WTC11 (cell line): ENCODE results near the gene MRPL32. TPM values are rescaled to one million over a fixed set of nuclear protein-coding genes. Genes with fewer than 3 reads are reported as not detected.

Experiments used
- ELF4 ChIP-seq: sonication (generic); formaldehyde crosslinking; IDR thresholded peaks from 2 replicates; pipeline ENCODE4 v1.8.1; 2022; ENCODE audit warnings: low read depth, mild to moderate bottlenecking, moderate library complexity, missing genetic modification reagents
- EMX1 ChIP-seq: fragments of 250-450 bp; sonication (Bioruptor Pico); IDR thresholded peaks from 2 replicates; pipeline ENCODE4 v1.8.0; 2021; ENCODE audit warnings: mild to moderate bottlenecking
- FOXJ3 ChIP-seq: sonication (generic); formaldehyde crosslinking; IDR thresholded peaks from 2 replicates; pipeline ENCODE4 v1.9.0; 2021; ENCODE audit warnings: missing genetic modification reagents, mild to moderate bottlenecking, borderline replicate concordance
- FOXK1 ChIP-seq: sonication (generic); formaldehyde crosslinking; IDR thresholded peaks from 2 replicates; pipeline ENCODE4 v1.8.0; 2022; ENCODE audit warnings: mild to moderate bottlenecking, moderate library complexity, missing genetic modification reagents
- FOXP1 ChIP-seq: sonication (generic); formaldehyde crosslinking; IDR thresholded peaks from 2 replicates; pipeline ENCODE4 v1.8.0; 2022; ENCODE audit warnings: missing genetic modification reagents, mild to moderate bottlenecking, moderate library complexity, borderline replicate concordance
- GABPB1 ChIP-seq: sonication (generic); formaldehyde crosslinking; IDR thresholded peaks from 2 replicates; pipeline ENCODE4 v1.8.1; 2023; ENCODE audit warnings: mild to moderate bottlenecking, missing genetic modification reagents
- GTF2I ChIP-seq: fragments of 250-450 bp; sonication (Bioruptor Pico); conservative IDR thresholded peaks from 2 replicates; pipeline ENCODE4 v1.4.0; 2021; ENCODE audit warnings: mild to moderate bottlenecking
- HMGA2 ChIP-seq: fragments of 250-450 bp; sonication (Bioruptor Pico); IDR thresholded peaks from 2 replicates; pipeline ENCODE4 v1.4.0; 2021; ENCODE audit warnings: mild to moderate bottlenecking, moderate library complexity
- MXD4 ChIP-seq: fragments of 250-450 bp; sonication (Bioruptor Pico); IDR thresholded peaks from 2 replicates; pipeline ENCODE4 v1.8.0; 2021; ENCODE audit warnings: mild to moderate bottlenecking, moderate library complexity, borderline replicate concordance
- NFATC4 ChIP-seq: fragments of 250-450 bp; sonication (Bioruptor Pico); IDR thresholded peaks from 2 replicates; pipeline ENCODE4 v1.9.0; 2021; ENCODE audit warnings: mild to moderate bottlenecking
- NFE2L1 ChIP-seq: sonication (generic); formaldehyde crosslinking; IDR thresholded peaks from 2 replicates; pipeline ENCODE4 v1.8.1; 2023; ENCODE audit warnings: missing genetic modification reagents
- OVOL2 ChIP-seq: fragments of 250-450 bp; sonication (Bioruptor Pico); IDR thresholded peaks from 2 replicates; pipeline ENCODE4 v1.9.0; 2021; ENCODE audit warnings: mild to moderate bottlenecking, borderline replicate concordance
- PRRX2 ChIP-seq: fragments of 250-450 bp; sonication (Bioruptor Pico); IDR thresholded peaks from 2 replicates; pipeline ENCODE4 v1.8.0; 2021; ENCODE audit warnings: mild to moderate bottlenecking
- TEAD1 ChIP-seq: sonication (generic); formaldehyde crosslinking; IDR thresholded peaks from 2 replicates; pipeline ENCODE4 v1.8.0; 2022; ENCODE audit warnings: mild to moderate bottlenecking, missing genetic modification reagents
- ZNF121 ChIP-seq: sonication (generic); formaldehyde crosslinking; IDR thresholded peaks from 2 replicates; pipeline ENCODE4 v1.8.0; 2023; ENCODE audit warnings: missing genetic modification reagents
- ZNF219 ChIP-seq: sonication (generic); formaldehyde crosslinking; IDR thresholded peaks from 2 replicates; pipeline ENCODE4 v1.8.0; 2023; ENCODE audit warnings: missing genetic modification reagents, mild to moderate bottlenecking, borderline replicate concordance
- ZNF232 ChIP-seq: sonication (generic); formaldehyde crosslinking; IDR thresholded peaks from 2 replicates; pipeline ENCODE4 v1.8.0; 2022; ENCODE audit warnings: mild to moderate bottlenecking, missing genetic modification reagents
- ZNF263 ChIP-seq: sonication (generic); formaldehyde crosslinking; IDR thresholded peaks from 2 replicates; pipeline ENCODE4 v1.8.1; 2022; ENCODE audit warnings: low read depth, mild to moderate bottlenecking, moderate library complexity, missing genetic modification reagents
- ZNF416 ChIP-seq: fragments of 250-450 bp; sonication (Bioruptor Pico); IDR thresholded peaks from 2 replicates; pipeline ENCODE4 v1.9.0; 2021; ENCODE audit warnings: mild to moderate bottlenecking, inconsistent platforms
- total RNA-seq: library from RNA; stranded (reverse); gene quantifications from 3 replicates; pipeline ENCODE4 v1.2.3, GENCODE V29; 2021
- TF ChIP-seq, protein P1 (sequence below): sonication (generic); formaldehyde crosslinking; IDR thresholded peaks from 2 replicates; pipeline ENCODE4 v1.8.1; 2022; ENCODE audit warnings: low read depth, mild to moderate bottlenecking, moderate library complexity, missing genetic modification reagents, borderline replicate concordance
- TF ChIP-seq, protein P2 (sequence below): sonication (generic); formaldehyde crosslinking; IDR thresholded peaks from 2 replicates; pipeline ENCODE4 v1.8.0; 2022; ENCODE audit warnings: missing genetic modification reagents
- TF ChIP-seq, protein P3 (sequence below): sonication (generic); formaldehyde crosslinking; IDR thresholded peaks from 2 replicates; pipeline ENCODE4 v1.8.1; 2023; ENCODE audit warnings: mild to moderate bottlenecking, missing genetic modification reagents, moderate library complexity
- TF ChIP-seq, protein P4 (sequence below): sonication (generic); formaldehyde crosslinking; IDR thresholded peaks from 2 replicates; pipeline ENCODE4 v1.8.0; 2022; ENCODE audit warnings: mild to moderate bottlenecking, missing genetic modification reagents
- TF ChIP-seq, protein P5 (sequence below): sonication (generic); formaldehyde crosslinking; conservative IDR thresholded peaks from 2 replicates; pipeline ENCODE4 v1.8.1; 2023; ENCODE audit warnings: mild to moderate bottlenecking, low read depth, missing genetic modification reagents, moderate library complexity
- TF ChIP-seq, protein P6 (sequence below): fragments of 250-450 bp; sonication (Bioruptor Pico); IDR thresholded peaks from 2 replicates; pipeline ENCODE4 v1.9.0; 2021; ENCODE audit warnings: mild to moderate bottlenecking
- TF ChIP-seq, protein P7 (sequence below): fragments of 200-600 bp; IDR thresholded peaks from 2 replicates; pipeline ENCODE4 v1.8.0; 2022; ENCODE audit warnings: antibody characterized with exemption

The MRPL32 gene
- total RNA-seq, 1 experiment from 2014 or later = 84.4 TPM

DNA sequence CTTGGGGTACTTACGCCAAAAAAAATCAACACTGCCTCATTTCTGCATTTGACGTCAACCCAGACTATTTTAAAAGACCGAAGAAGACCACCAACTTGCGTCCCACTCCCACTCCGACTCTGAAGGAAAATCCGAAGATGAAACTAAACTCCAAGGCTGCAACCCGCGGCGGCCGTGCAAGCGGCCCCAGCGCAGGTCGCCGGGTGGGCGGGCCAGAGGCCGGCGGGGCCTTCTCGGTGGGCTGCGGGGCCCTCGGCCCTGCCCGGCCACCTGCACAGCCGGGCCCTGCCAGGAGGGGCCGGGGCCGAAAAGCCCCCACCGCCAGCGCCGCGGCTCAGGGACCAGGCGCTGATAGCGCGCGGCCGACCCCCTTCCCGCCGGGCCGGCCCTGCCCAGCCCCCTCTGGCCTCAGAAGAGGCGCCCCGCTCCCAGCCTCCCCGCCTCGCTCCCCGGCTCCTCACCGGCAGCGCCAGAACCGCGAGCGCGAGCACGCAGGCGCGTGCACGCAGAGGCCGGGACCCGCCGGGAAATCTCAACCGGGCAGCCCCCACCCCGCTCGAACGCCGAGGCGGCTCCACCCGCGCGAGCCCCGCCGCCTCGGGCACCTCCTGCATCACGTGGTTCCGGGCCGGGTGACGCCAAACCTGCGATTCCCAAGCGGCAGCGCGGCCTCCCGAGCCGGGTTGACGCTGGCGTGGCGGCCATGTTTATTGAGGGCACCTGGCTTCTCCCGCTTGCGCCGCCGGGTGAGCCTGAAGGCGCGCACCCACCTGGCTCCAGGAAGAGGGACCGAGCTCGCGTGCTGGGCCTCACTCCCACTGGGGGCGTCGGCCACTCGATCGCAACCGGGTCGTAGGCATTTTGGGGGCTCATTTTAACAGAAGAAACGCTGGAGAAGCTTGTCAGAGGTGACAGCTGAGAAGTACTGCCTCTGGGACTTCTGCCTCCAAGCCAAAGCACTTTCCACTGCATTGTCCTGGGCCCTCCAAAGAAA is 20.4 kb upstream of the MRPL32 start, which contains the start of gene C7orf25 (continued):
- TF ChIP-seq ZNF121 (CRISPR knock-in tag) (no peak), FOXP1 (CRISPR knock-in tag) (peak; percentile 91), FOXK1 (CRISPR knock-in tag) (peak; percentile 40; the same call in 1 of the 2 replicates), GABPB1 (CRISPR knock-in tag) (peak; percentile 87), OVOL2 (CRISPR knock-in tag) (no peak), ZNF232 (peak; percentile 70; the same call in 1 of the 2 replicates), GTF2I (no peak), NFATC4 (CRISPR knock-in tag) (peak; percentile 60; the same call in 1 of the 2 replicates), NFE2L1 (0 out of 2 replicates have a peak, but pooled peaks have one; percentile 17), ZNF416 (CRISPR knock-in tag) (peak; percentile 66; the same call in 1 of the 2 replicates), FOXJ3 (CRISPR knock-in tag) (no peak), ZNF263 (CRISPR knock-in tag) (peak; percentile 58; the same call in 1 of the 2 replicates), PRRX2 (no peak), MXD4 (no peak), ZNF219 (no peak), ELF4 (CRISPR knock-in tag) (no peak), HMGA2 (CRISPR knock-in tag) (no peak), TEAD1 (CRISPR knock-in tag) (peak; percentile 80; the same call in 1 of the 2 replicates), EMX1 (CRISPR knock-in tag) (no peak)
- TF ChIP-seq, protein P1, sequence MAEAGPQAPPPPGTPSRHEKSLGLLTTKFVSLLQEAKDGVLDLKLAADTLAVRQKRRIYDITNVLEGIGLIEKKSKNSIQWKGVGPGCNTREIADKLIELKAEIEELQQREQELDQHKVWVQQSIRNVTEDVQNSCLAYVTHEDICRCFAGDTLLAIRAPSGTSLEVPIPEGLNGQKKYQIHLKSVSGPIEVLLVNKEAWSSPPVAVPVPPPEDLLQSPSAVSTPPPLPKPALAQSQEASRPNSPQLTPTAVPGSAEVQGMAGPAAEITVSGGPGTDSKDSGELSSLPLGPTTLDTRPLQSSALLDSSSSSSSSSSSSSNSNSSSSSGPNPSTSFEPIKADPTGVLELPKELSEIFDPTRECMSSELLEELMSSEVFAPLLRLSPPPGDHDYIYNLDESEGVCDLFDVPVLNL (CRISPR knock-in tag) = no peak
- TF ChIP-seq, protein P2, sequence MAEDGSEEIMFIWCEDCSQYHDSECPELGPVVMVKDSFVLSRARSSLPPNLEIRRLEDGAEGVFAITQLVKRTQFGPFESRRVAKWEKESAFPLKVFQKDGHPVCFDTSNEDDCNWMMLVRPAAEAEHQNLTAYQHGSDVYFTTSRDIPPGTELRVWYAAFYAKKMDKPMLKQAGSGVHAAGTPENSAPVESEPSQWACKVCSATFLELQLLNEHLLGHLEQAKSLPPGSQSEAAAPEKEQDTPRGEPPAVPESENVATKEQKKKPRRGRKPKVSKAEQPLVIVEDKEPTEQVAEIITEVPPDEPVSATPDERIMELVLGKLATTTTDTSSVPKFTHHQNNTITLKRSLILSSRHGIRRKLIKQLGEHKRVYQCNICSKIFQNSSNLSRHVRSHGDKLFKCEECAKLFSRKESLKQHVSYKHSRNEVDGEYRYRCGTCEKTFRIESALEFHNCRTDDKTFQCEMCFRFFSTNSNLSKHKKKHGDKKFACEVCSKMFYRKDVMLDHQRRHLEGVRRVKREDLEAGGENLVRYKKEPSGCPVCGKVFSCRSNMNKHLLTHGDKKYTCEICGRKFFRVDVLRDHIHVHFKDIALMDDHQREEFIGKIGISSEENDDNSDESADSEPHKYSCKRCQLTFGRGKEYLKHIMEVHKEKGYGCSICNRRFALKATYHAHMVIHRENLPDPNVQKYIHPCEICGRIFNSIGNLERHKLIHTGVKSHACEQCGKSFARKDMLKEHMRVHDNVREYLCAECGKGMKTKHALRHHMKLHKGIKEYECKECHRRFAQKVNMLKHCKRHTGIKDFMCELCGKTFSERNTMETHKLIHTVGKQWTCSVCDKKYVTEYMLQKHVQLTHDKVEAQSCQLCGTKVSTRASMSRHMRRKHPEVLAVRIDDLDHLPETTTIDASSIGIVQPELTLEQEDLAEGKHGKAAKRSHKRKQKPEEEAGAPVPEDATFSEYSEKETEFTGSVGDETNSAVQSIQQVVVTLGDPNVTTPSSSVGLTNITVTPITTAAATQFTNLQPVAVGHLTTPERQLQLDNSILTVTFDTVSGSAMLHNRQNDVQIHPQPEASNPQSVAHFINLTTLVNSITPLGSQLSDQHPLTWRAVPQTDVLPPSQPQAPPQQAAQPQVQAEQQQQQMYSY (CRISPR knock-in tag) = peak; percentile 60
- TF ChIP-seq, protein P3, sequence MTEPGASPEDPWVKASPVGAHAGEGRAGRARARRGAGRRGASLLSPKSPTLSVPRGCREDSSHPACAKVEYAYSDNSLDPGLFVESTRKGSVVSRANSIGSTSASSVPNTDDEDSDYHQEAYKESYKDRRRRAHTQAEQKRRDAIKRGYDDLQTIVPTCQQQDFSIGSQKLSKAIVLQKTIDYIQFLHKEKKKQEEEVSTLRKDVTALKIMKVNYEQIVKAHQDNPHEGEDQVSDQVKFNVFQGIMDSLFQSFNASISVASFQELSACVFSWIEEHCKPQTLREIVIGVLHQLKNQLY (CRISPR knock-in tag) = no peak; the same call in 1 of the 2 replicates
- TF ChIP-seq, protein P4, sequence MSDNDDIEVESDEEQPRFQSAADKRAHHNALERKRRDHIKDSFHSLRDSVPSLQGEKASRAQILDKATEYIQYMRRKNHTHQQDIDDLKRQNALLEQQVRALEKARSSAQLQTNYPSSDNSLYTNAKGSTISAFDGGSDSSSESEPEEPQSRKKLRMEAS = peak; percentile 93
- TF ChIP-seq, protein P5, sequence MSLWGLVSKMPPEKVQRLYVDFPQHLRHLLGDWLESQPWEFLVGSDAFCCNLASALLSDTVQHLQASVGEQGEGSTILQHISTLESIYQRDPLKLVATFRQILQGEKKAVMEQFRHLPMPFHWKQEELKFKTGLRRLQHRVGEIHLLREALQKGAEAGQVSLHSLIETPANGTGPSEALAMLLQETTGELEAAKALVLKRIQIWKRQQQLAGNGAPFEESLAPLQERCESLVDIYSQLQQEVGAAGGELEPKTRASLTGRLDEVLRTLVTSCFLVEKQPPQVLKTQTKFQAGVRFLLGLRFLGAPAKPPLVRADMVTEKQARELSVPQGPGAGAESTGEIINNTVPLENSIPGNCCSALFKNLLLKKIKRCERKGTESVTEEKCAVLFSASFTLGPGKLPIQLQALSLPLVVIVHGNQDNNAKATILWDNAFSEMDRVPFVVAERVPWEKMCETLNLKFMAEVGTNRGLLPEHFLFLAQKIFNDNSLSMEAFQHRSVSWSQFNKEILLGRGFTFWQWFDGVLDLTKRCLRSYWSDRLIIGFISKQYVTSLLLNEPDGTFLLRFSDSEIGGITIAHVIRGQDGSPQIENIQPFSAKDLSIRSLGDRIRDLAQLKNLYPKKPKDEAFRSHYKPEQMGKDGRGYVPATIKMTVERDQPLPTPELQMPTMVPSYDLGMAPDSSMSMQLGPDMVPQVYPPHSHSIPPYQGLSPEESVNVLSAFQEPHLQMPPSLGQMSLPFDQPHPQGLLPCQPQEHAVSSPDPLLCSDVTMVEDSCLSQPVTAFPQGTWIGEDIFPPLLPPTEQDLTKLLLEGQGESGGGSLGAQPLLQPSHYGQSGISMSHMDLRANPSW (CRISPR knock-in tag) = peak; percentile 78; the same call in 1 of the 2 replicates
- TF ChIP-seq, protein P6, sequence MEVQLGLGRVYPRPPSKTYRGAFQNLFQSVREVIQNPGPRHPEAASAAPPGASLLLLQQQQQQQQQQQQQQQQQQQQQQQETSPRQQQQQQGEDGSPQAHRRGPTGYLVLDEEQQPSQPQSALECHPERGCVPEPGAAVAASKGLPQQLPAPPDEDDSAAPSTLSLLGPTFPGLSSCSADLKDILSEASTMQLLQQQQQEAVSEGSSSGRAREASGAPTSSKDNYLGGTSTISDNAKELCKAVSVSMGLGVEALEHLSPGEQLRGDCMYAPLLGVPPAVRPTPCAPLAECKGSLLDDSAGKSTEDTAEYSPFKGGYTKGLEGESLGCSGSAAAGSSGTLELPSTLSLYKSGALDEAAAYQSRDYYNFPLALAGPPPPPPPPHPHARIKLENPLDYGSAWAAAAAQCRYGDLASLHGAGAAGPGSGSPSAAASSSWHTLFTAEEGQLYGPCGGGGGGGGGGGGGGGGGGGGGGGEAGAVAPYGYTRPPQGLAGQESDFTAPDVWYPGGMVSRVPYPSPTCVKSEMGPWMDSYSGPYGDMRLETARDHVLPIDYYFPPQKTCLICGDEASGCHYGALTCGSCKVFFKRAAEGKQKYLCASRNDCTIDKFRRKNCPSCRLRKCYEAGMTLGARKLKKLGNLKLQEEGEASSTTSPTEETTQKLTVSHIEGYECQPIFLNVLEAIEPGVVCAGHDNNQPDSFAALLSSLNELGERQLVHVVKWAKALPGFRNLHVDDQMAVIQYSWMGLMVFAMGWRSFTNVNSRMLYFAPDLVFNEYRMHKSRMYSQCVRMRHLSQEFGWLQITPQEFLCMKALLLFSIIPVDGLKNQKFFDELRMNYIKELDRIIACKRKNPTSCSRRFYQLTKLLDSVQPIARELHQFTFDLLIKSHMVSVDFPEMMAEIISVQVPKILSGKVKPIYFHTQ (CRISPR knock-in tag) = no peak
- TF ChIP-seq, protein P7, sequence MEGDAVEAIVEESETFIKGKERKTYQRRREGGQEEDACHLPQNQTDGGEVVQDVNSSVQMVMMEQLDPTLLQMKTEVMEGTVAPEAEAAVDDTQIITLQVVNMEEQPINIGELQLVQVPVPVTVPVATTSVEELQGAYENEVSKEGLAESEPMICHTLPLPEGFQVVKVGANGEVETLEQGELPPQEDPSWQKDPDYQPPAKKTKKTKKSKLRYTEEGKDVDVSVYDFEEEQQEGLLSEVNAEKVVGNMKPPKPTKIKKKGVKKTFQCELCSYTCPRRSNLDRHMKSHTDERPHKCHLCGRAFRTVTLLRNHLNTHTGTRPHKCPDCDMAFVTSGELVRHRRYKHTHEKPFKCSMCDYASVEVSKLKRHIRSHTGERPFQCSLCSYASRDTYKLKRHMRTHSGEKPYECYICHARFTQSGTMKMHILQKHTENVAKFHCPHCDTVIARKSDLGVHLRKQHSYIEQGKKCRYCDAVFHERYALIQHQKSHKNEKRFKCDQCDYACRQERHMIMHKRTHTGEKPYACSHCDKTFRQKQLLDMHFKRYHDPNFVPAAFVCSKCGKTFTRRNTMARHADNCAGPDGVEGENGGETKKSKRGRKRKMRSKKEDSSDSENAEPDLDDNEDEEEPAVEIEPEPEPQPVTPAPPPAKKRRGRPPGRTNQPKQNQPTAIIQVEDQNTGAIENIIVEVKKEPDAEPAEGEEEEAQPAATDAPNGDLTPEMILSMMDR = no peak
